HEK293 (cell line): Measurements from ENCODE around the gene ZNF780B.

Experiments used
- CTCF ChIA-PET: fragments of 350-600 bp; formaldehyde crosslinking; extraction: SDS; loops from one replicate; lab custom pipeline; 2021; ENCODE audit warnings: antibody characterized with exemption; lab: Yijun Ruan, JAX
- POLR2A ChIA-PET: fragments of 300-600 bp; formaldehyde crosslinking; extraction: SDS; loops from one replicate; lab custom pipeline; 2020; ENCODE audit warnings: antibody characterized with exemption, inconsistent platforms; lab: Yijun Ruan, JAX
- H3K27ac ChIP-seq: fragments of 200-500 bp; sonication (Bioruptor generic); 2 replicates; pipeline ENCODE4 v1.5.1; 2014; ENCODE audit warnings: low read depth, low read length, control low read depth, inconsistent platforms; ENCODE audit errors: extremely low read depth
- H3K36me3 ChIP-seq, 2 experiments: fragments of 200-500 bp in 1 of 2; sonication (Bioruptor generic) in 1 of 2; 1 replicate in 1 of 2; 2 replicates in 1 of 2; pipeline ENCODE4 v1.5.1; 2014 to 2017; ENCODE audit warnings: inconsistent platforms in 2 of 2, low read length in 2 of 2; ENCODE audit not compliant: control insufficient read depth in 2 of 2, insufficient read depth in 1 of 2
- H3K4me1 ChIP-seq: fragments of 200-500 bp; sonication (Bioruptor generic); 2 replicates; pipeline ENCODE4 v1.5.1; 2014; ENCODE audit warnings: mild to moderate bottlenecking, low read length, inconsistent platforms; ENCODE audit not compliant: control insufficient read depth, insufficient read depth
- H3K4me3 ChIP-seq: 2 replicates; pipeline ENCODE4 v1.5.1; 2011; ENCODE audit warnings: low read depth, mild to moderate bottlenecking, control low read depth, low read length, moderate library complexity
- H3K9me3 ChIP-seq: fragments of 200-500 bp; sonication (Bioruptor generic); 2 replicates; pipeline ENCODE4 v1.5.1; 2014; ENCODE audit warnings: low read depth, low read length, inconsistent platforms; ENCODE audit not compliant: control insufficient read depth, insufficient read depth
- BCL11B ChIP-seq: fragments of 450-650 bp; formaldehyde crosslinking; IDR thresholded peaks from 2 replicates; pipeline ENCODE4 v1.5.1; 2016; ENCODE audit warnings: low read depth, missing biosample characterization, missing genetic modification characterization
- CTCF ChIP-seq: fragments of 450-650 bp; formaldehyde crosslinking; IDR thresholded peaks from 2 replicates; pipeline ENCODE4 v1.5.1; 2016; ENCODE audit warnings: missing biosample characterization, missing genetic modification characterization
- GLIS2 ChIP-seq: fragments of 450-650 bp; formaldehyde crosslinking; IDR thresholded peaks from 2 replicates; pipeline ENCODE4 v1.5.1; 2016; ENCODE audit warnings: missing biosample characterization, missing genetic modification characterization
- HIC1 ChIP-seq: fragments of 450-650 bp; formaldehyde crosslinking; IDR thresholded peaks from 2 replicates; pipeline ENCODE4 v1.5.1; 2016; ENCODE audit warnings: missing biosample characterization, missing genetic modification characterization
- KLF7 ChIP-seq: fragments of 450-650 bp; formaldehyde crosslinking; IDR thresholded peaks from 2 replicates; pipeline ENCODE4 v1.5.1; 2016; ENCODE audit warnings: missing biosample characterization, missing genetic modification characterization, borderline replicate concordance
- KLF8 ChIP-seq: fragments of 450-650 bp; formaldehyde crosslinking; IDR thresholded peaks from 2 replicates; pipeline ENCODE4 v1.5.1; 2016; ENCODE audit warnings: missing biosample characterization, missing genetic modification characterization
- MZF1 ChIP-seq: fragments of 450-650 bp; formaldehyde crosslinking; IDR thresholded peaks from 2 replicates; pipeline ENCODE4 v1.5.1; 2017; ENCODE audit warnings: missing biosample characterization, missing genetic modification characterization, borderline replicate concordance
- PRDM2 ChIP-seq: fragments of 450-650 bp; formaldehyde crosslinking; IDR thresholded peaks from 2 replicates; pipeline ENCODE4 v1.5.1; 2016; ENCODE audit warnings: missing biosample characterization, missing genetic modification characterization, borderline replicate concordance
- ZBTB8A ChIP-seq: fragments of 450-650 bp; formaldehyde crosslinking; IDR thresholded peaks from 2 replicates; pipeline ENCODE4 v1.5.1; 2016; ENCODE audit warnings: missing biosample characterization, missing genetic modification characterization
- ZNF138 ChIP-seq: fragments of 450-650 bp; formaldehyde crosslinking; IDR thresholded peaks from 2 replicates; pipeline ENCODE4 v1.5.1; 2016; ENCODE audit warnings: missing biosample characterization, missing genetic modification characterization, borderline replicate concordance
- ZNF146 ChIP-seq: fragments of 450-650 bp; formaldehyde crosslinking; IDR thresholded peaks from 2 replicates; pipeline ENCODE4 v1.5.1; 2016; ENCODE audit warnings: missing biosample characterization, missing genetic modification characterization
- ZNF24 ChIP-seq: fragments of 450-650 bp; formaldehyde crosslinking; IDR thresholded peaks from 2 replicates; pipeline ENCODE4 v1.5.1; 2016; ENCODE audit warnings: missing biosample characterization, missing genetic modification characterization
- ZNF335 ChIP-seq: fragments of 450-650 bp; formaldehyde crosslinking; conservative IDR thresholded peaks from 2 replicates; pipeline ENCODE4 v1.5.1; 2016; ENCODE audit warnings: missing biosample characterization, missing genetic modification characterization
- ZNF398 ChIP-seq: fragments of 450-650 bp; formaldehyde crosslinking; IDR thresholded peaks from 2 replicates; pipeline ENCODE4 v1.5.1; 2017; ENCODE audit warnings: missing biosample characterization, missing genetic modification characterization
- ZNF600 ChIP-seq: fragments of 450-650 bp; formaldehyde crosslinking; IDR thresholded peaks from 2 replicates; pipeline ENCODE4 v1.5.1; 2016; ENCODE audit warnings: missing biosample characterization, missing genetic modification characterization
- ZNF639 ChIP-seq: fragments of 450-650 bp; formaldehyde crosslinking; IDR thresholded peaks from 2 replicates; pipeline ENCODE4 v1.5.1; 2016; ENCODE audit warnings: missing biosample characterization, missing genetic modification characterization
- ZNF837 ChIP-seq: fragments of 450-650 bp; formaldehyde crosslinking; IDR thresholded peaks from 2 replicates; pipeline ENCODE4 v1.5.1; 2016; ENCODE audit warnings: missing biosample characterization, missing genetic modification characterization
- ZSCAN4 ChIP-seq: fragments of 450-650 bp; formaldehyde crosslinking; IDR thresholded peaks from 2 replicates; pipeline ENCODE4 v1.5.1; 2017; ENCODE audit warnings: missing biosample characterization, missing genetic modification characterization

The ZNF780B gene

GRCh38 chr19:40089462-40089861 lies 33.4 kb upstream of the ZNF780B start:
- ChIA-PET POLR2A (interaction anchor here (2.0 to 2.3 kb wide), 2 partner anchors 34 to 243 kb away, joined by 11 to 12 read pairs; partner anchors contain the start of genes FBL and ZNF780B), CTCF (interaction anchor here (0.6 to 1.2 kb wide), 3 partner anchors 50 to 128 kb away, joined by 3 to 6 read pairs (median 4); no protein-coding TSS in a partner anchor)
- TF ChIP-seq ZNF837 (no peak), ZNF335 (tag by site-specific recombination) (peak; percentile 5; the same call in 1 of the 2 replicates), ZSCAN4 (tag by site-specific recombination) (peak; percentile 91), ZNF600 (tag by site-specific recombination) (peak; percentile 19; the same call in 1 of the 2 replicates), ZNF398 (no peak), KLF8 (tag by site-specific recombination) (no peak), ZNF24 (peak; percentile 27; the same call in 1 of the 2 replicates), PRDM2 (tag by site-specific recombination) (no peak)
- Histone ChIP-seq H3K9me3 (peaks cover 4% of the 10 kb centered on the region; the same call in 1 of the 2 replicates), H3K27ac (no peak overlapping the region), H3K4me1 (peaks cover 16% of the 10 kb centered on the region), H3K4me3 (peak overlapping the region; percentile 51), H3K36me3 (peaks cover 12 to 27% of the 10 kb centered on the region in 2 experiments)

GRCh38 chr19:40088299-40089047 lies 32.4 kb upstream of the ZNF780B start:
- peaks cover 4% of the 10 kb centered on the region; the same call in 1 of the 2 replicates for H3K9me3 ChIP-seq
- POLR2A ChIA-PET, result interaction anchor here (1.1 kb wide), 1 partner anchor 118 kb away, joined by 3 read pairs; the partner anchor contains the start of gene PSMC4
- peaks cover 19 to 37% of the 10 kb centered on the region in 2 experiments for H3K36me3 ChIP-seq
- H3K4me1 ChIP-seq, result peaks cover 16% of the 10 kb centered on the region
- no peak overlapping the region for H3K27ac ChIP-seq
- CTCF ChIA-PET, result interaction anchor here (0.7 to 1.5 kb wide), 2 partner anchors 8 to 121 kb away, joined by 3 to 6 read pairs; no protein-coding TSS in a partner anchor
- H3K4me3 ChIP-seq, result no peak overlapping the region
- TF ChIP-seq GLIS2 (no peak), ZNF146 (tag by site-specific recombination) (peak; percentile 91; the same call in 1 of the 2 replicates), ZNF138 (tag by site-specific recombination) (no peak), KLF7 (tag by site-specific recombination) (no peak), CTCF (tag by site-specific recombination) (no peak), ZBTB8A (tag by site-specific recombination) (no peak), BCL11B (tag by site-specific recombination) (no peak), KLF8 (tag by site-specific recombination) (no peak), MZF1 (tag by site-specific recombination) (no peak), HIC1 (tag by site-specific recombination) (no peak), ZNF639 (tag by site-specific recombination) (no peak)
